Stomach (tissue), 4 donors: Measurements from ENCODE around the gene DDR1.

Experiments used
- CTCF ChIP-seq, 7 experiments: fragments of 450-650 bp in 4 of 7; fragments of 200-600 bp in 3 of 7; sonication (generic) in 3 of 7; IDR thresholded peaks; one replicate each; pipeline ENCODE4 v1.5.1; 2016 to 2019; ENCODE audit warnings: antibody characterized with exemption in 7 of 7, control low read depth in 2 of 7, mild to moderate bottlenecking in 1 of 7
- EP300 ChIP-seq: sonication (generic); formaldehyde crosslinking; IDR thresholded peaks from one replicate; pipeline ENCODE4 v1.6.1; 2017; ENCODE audit warnings: antibody characterized with exemption
- POLR2AphosphoS5 ChIP-seq, 3 donors: sonication (generic); formaldehyde crosslinking; IDR thresholded peaks; one replicate each; pipeline ENCODE4 v1.6.1; 2016; ENCODE audit warnings: antibody characterized with exemption in 3 of 3

- TF ChIP-seq CTCF (IDR thresholded peaks at IDR 0.05) (no peak), EP300 (no peak), POLR2AphosphoS5 (IDR thresholded peaks at IDR 0.05) (no peak)
These were observed 10.1 kb downstream of the DDR1 start for GRCh38 chr6:30894381-30894780.
